Measurements from ENCODE around the gene HARBI1. TPM values are rescaled to one million over a fixed set of nuclear protein-coding genes. Genes with fewer than 3 reads are reported as not detected.

HARBI1 gene
- total and polyA plus RNA-seq, 9 donors = 1.3 to 4.9 (median 2.5) TPM

DNA sequence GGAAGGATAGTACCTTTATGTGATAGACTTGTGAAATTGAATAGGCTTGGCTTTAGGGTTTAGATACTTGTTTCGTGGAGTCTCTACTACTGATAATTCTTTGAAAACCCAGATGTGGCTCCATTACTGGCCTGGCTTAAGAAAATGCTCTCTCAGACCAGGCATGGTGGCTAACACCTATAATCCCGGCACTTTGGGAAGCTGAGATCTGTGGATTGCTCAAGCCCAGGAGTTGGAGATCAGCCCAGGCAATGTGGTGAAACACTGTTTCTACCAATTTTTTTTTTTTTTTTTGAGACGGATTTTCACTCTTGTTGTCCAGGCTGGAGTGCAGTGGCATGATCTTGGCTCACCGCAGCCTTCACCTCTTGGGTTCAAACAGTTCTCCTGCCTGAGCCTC, 41.2 kb upstream of the HARBI1 start:
- no peaks in the 10 kb centered on the region for H3K4me1 ChIP-seq (ENCODE audit: insufficient read depth)
- H3K9me3 ChIP-seq = no peaks in the 10 kb centered on the region
- H3K27me3 ChIP-seq = no peaks in the 10 kb centered on the region
- 61 to 80% (median 77%) methylated on average over 4 of the region's 4 CpGs for WGBS, 3 donors
- no peak overlapping the region for H3K27ac ChIP-seq
- intact Hi-C loops (cut with DNase I) = no loop called here
- TF ChIP-seq, protein P1, sequence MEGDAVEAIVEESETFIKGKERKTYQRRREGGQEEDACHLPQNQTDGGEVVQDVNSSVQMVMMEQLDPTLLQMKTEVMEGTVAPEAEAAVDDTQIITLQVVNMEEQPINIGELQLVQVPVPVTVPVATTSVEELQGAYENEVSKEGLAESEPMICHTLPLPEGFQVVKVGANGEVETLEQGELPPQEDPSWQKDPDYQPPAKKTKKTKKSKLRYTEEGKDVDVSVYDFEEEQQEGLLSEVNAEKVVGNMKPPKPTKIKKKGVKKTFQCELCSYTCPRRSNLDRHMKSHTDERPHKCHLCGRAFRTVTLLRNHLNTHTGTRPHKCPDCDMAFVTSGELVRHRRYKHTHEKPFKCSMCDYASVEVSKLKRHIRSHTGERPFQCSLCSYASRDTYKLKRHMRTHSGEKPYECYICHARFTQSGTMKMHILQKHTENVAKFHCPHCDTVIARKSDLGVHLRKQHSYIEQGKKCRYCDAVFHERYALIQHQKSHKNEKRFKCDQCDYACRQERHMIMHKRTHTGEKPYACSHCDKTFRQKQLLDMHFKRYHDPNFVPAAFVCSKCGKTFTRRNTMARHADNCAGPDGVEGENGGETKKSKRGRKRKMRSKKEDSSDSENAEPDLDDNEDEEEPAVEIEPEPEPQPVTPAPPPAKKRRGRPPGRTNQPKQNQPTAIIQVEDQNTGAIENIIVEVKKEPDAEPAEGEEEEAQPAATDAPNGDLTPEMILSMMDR (IDR thresholded peaks at IDR 0.05) = no peak
- TF ChIP-seq EP300 (IDR thresholded peaks at IDR 0.05) (no peak), POLR2A (IDR thresholded peaks at IDR 0.05) (no peak)
- H3K4me3 ChIP-seq = no peak overlapping the region
- peak in 1 of 5 donors; percentile 61 for DNase-seq
- no peaks in the 10 kb centered on the region for H3K36me3 ChIP-seq

DNA sequence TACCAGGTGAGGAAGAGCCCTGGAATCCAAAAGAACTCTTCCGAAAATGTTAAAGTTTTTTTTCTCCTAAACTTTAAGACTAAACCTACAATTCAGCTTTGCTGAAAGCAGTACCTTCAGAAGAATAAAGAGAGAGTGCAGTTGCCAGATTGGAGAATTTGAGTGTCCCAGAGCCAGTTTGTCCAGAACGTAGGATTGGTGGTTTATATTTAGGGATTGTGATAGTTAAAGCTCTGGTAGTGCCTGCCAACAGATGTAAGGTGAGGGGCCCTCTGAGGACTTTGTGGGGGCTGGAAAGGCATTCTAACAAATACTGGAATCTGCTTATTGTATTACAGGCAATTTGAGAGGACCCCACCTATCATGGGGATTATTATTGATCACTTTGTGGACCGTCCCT, 40.2 kb upstream of the HARBI1 start:
- no peak for DNase-seq
- H3K36me3 ChIP-seq = no peaks in the 10 kb centered on the region
- H3K9me3 ChIP-seq = no peaks in the 10 kb centered on the region
- H3K27me3 ChIP-seq = no peaks in the 10 kb centered on the region
- H3K4me1 ChIP-seq (ENCODE audit: insufficient read depth) = no peaks in the 10 kb centered on the region
- H3K27ac ChIP-seq = no peak overlapping the region
- intact Hi-C loops (cut with DNase I) = no loop called here
- H3K4me3 ChIP-seq = no peak overlapping the region
- TF ChIP-seq POLR2A (IDR thresholded peaks at IDR 0.05) = no peak
- no peak for TF ChIP-seq EP300 (IDR thresholded peaks at IDR 0.05)
- TF ChIP-seq, protein P1 (IDR thresholded peaks at IDR 0.05) = no peak
- WGBS, 3 donors = 82 to 93% (median 89%) methylated on average over 3 of the region's 3 CpGs

DNA sequence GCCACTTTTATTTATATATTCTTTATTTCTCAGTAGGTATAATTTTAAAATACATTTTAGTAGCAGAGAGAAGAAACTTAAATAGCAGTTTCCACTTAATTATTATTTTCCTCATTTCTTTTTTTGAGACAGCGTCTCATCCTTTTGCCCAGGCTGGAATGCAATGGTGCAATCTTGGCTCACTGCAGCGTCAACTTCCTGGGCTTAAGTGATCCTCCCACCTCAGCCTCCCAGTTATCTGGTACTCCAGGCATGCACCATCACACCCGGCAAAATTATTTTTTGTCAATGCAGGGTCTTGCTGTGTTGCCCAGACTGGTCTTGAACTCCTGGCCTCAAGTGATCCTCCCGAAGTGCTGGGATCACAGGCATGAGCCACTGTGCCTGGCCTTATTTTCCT, 38.6 kb upstream of the HARBI1 start:
- WGBS, 3 donors = 32 to 68% (median 67%) methylated on average over 4 of the region's 4 CpGs
- H3K9me3 ChIP-seq = no peaks in the 10 kb centered on the region
- no peak for DNase-seq
- no peak overlapping the region for H3K27ac ChIP-seq
- H3K4me1 ChIP-seq (ENCODE audit: insufficient read depth) = no peaks in the 10 kb centered on the region
- no peak overlapping the region for H3K4me3 ChIP-seq
- H3K36me3 ChIP-seq = no peaks in the 10 kb centered on the region
- TF ChIP-seq POLR2A (IDR thresholded peaks at IDR 0.05) (no peak), EP300 (IDR thresholded peaks at IDR 0.05) (no peak)
- TF ChIP-seq, protein P1 (IDR thresholded peaks at IDR 0.05) = no peak
- H3K27me3 ChIP-seq = no peaks in the 10 kb centered on the region
- intact Hi-C loops (cut with DNase I) = no loop called here

DNA sequence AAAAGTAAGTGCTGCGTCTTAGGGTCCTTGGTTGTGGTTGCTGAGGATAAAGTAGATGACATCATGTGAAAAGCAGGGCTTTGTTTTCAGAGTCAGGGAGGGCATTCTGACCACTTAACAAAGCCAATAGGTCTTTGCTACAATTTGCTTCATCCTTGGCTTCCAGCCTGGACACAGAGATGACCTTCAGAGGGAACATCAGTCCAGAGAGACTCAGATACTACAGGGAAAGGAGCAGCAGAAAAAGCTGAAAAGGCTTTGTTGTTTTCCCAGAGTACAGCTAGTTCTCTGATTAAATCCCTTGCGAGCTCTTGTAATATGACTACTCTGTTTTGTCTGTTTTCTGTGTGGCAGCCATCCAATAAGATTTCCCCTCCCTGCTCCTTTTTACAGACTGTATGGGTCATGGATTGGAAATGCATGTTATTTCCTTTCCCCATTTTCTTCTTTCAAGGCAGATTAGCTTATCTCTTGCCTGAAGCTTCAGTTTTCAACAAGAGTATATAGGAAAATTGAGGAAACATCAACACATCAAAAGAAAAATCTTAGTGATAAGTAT, 32.2 kb upstream of the HARBI1 start:
- no peaks in the 10 kb centered on the region for H3K36me3 ChIP-seq
- TF ChIP-seq, protein P1 (IDR thresholded peaks at IDR 0.05) = no peak
- TF ChIP-seq POLR2A (IDR thresholded peaks at IDR 0.05) = no peak
- TF ChIP-seq EP300 (IDR thresholded peaks at IDR 0.05) = no peak
- H3K4me3 ChIP-seq = no peak overlapping the region
- peak overlapping the region in 1 of 2 donors; percentile 48 for H3K27ac ChIP-seq
- H3K9me3 ChIP-seq = no peaks in the 10 kb centered on the region
- WGBS, 3 donors = 2 to 5% (median 4%) methylated on average over 2 of the region's 2 CpGs
- peaks cover 11% of the 10 kb centered on the region for H3K4me1 ChIP-seq (ENCODE audit: insufficient read depth)
- no peaks in the 10 kb centered on the region for H3K27me3 ChIP-seq
- peak; percentile 63 to 89 (median 70) for DNase-seq
- intact Hi-C loops (cut with DNase I) = no loop called here
